GM18517 (cell line): Measurements from ENCODE around the gene ANKRD33B.

Experiments
- ATAC-seq: cut with Tn5 transposase; IDR thresholded peaks from one replicate; pipeline ENCODE4 v1.9.1; 2021; ENCODE audit warnings: mild to moderate bottlenecking, moderate library complexity; ENCODE audit not compliant: unreplicated experiment

ANKRD33B gene

GRCh38 chr5:10577371-10578292 is 13.8 kb downstream of the ANKRD33B start:
- ATAC-seq, result peak; percentile 37

GRCh38 chr5:10578293-10578665 is 14.4 kb downstream of the ANKRD33B start:
- ATAC-seq, result no peak

GRCh38 chr5:10578869-10579268 is 15.0 kb downstream of the ANKRD33B start:
- peak; percentile 57 for ATAC-seq

- peak; percentile 52 for ATAC-seq
Measured at GRCh38 chr5:10579536-10580521, 16.0 kb downstream of the ANKRD33B start.

- no peak for ATAC-seq
Measured at GRCh38 chr5:10580531-10581423, 16.9 kb downstream of the ANKRD33B start.

GRCh38 chr5:10581424-10581748 is 17.5 kb downstream of the ANKRD33B start:
- ATAC-seq, result no peak

- no peak for ATAC-seq
Measured at GRCh38 chr5:10581867-10582511, 18.1 kb downstream of the ANKRD33B start.

- ATAC-seq, result no peak
Measured at GRCh38 chr5:10582512-10582897, 18.6 kb downstream of the ANKRD33B start.

GRCh38 chr5:10583663-10584572 is 20.0 kb downstream of the ANKRD33B start:
- no peak for ATAC-seq

GRCh38 chr5:10584714-10585517 is 21.0 kb downstream of the ANKRD33B start:
- ATAC-seq, result no peak

GRCh38 chr5:10585518-10585915 is 21.6 kb downstream of the ANKRD33B start:
- ATAC-seq, result no peak

- ATAC-seq, result no peak
Measured at GRCh38 chr5:10586008-10586407, 22.1 kb downstream of the ANKRD33B start.

- no peak for ATAC-seq
Measured at GRCh38 chr5:10586555-10586954, 22.7 kb downstream of the ANKRD33B start.

GRCh38 chr5:10588109-10588775 is 24.4 kb downstream of the ANKRD33B start:
- no peak for ATAC-seq

- no peak for ATAC-seq
Measured at GRCh38 chr5:10588779-10589447, 25.0 kb downstream of the ANKRD33B start.

GRCh38 chr5:10590226-10590999 is 26.5 kb downstream of the ANKRD33B start:
- ATAC-seq, result no peak
